NT2/D1 (cell line): ENCODE measurements around the gene AGAP4.
"Not testable (repeated sequence)": the region's sequence is repeated elsewhere in the genome, so short reads cannot be mapped to it uniquely, and the experiment has no call there.

Experiments used
- SUZ12 ChIP-seq: IDR thresholded peaks from 2 replicates; pipeline ENCODE4 v1.6.1; 2011; ENCODE audit not compliant: insufficient read length, insufficient read depth; ENCODE audit errors: extremely low read depth
- YY1 ChIP-seq: IDR thresholded peaks from 2 replicates; pipeline ENCODE4 v1.6.1; 2011; ENCODE audit not compliant: insufficient read length, insufficient read depth
- ZNF274 ChIP-seq: IDR thresholded peaks from 2 replicates; pipeline ENCODE4 v1.6.1; 2011; ENCODE audit warnings: mild to moderate bottlenecking, low read depth, low read length

DNA sequence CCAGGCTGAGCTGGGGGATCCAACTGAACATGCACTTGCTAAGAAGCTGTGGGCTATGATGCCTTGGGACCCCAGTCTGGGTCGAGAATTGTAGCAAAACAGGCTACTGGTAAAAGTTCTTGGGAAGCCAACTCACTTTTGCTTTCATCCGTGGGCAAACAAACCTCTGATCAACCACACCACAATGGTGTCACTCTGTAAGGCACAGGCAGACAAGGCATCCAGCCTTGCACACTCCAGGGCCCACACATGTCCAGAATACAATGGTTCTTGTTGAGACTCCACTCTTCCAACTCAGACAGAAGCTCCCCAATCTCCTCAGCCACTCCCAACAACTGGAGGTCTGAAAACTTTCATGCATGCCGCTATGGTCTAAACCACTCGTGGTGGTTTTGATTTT is 10.6 kb upstream of the AGAP4 start:
- not testable (repeated sequence) for TF ChIP-seq ZNF274, SUZ12, YY1
